ENCODE data around the gene COL23A1. TPM values are rescaled to one million over a fixed set of nuclear protein-coding genes. Genes with fewer than 3 reads are reported as not detected.

COL23A1 gene
- total and polyA plus RNA-seq, 2 donors = 0.87 to 0.90 TPM

DNA sequence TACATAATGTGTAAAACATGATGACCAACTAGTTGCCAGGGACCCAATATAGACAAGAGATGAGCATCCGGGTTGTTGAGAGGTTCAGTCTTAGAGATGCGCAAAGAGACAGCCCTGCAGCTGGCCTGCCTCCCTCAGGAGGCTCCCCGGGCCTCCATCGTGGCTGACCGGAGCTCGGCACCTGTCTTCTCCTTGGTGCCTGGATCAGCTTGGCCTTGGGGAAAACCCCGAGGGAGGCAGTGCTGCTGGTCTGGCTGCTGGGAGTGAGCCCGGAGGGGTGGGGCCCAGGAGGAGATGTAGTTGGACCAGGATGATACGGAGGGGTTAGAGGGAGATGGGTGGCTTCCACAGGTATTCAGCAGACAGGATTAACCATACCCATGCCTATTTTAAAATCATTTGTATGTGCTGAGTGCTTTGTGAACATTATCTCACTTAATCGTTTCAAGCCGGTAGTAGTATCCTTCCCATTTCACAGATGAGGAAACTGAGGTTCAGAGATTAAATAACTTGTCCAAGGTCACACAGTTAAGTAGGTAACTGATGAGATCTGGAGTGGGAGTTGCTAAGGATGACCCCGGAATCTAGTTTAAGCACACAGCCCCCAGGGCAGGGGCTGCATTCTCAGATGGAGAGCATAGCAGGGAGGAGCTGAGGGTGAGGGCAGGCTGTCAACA is 173.8 kb downstream of the COL23A1 start:
- 94% methylated on average over 12 of the region's 12 CpGs for WGBS
- H3K4me3 ChIP-seq (ENCODE audit: low read depth, low read length) = no peak overlapping the region
- H3K36me3 ChIP-seq (ENCODE audit: insufficient read depth) = no peaks in the 10 kb centered on the region
- no peak for DNase-seq (ENCODE audit: extremely low spot score)
- no peak overlapping the region for H3K27ac ChIP-seq (ENCODE audit: low read depth)
- H3K4me1 ChIP-seq (ENCODE audit: insufficient read depth) = no peaks in the 10 kb centered on the region

DNA sequence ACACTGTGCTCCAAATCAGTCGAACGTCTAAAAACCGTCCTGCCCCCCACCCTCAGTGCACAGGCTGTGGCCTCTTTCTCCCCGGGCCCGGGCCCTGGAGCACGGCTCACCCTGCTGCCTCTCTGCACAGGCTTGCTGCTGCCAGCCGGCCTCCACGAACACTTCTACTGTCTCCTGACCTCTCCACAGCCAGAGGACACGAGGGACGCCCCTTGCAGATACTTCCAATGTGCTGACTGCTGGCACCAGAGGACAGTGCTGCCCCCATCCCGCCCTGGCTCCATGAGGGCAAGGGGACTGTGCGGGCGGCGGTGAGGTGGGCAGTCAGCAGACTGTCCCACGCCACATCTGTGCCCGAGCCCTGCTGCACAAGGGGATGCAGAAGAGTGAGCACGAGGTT is 174.8 kb downstream of the COL23A1 start:
- 82% methylated on average over 17 of the region's 17 CpGs for WGBS
- H3K36me3 ChIP-seq (ENCODE audit: insufficient read depth) = no peaks in the 10 kb centered on the region
- DNase-seq (ENCODE audit: extremely low spot score) = no peak
- no peak overlapping the region for H3K4me3 ChIP-seq (ENCODE audit: low read depth, low read length)
- H3K27ac ChIP-seq (ENCODE audit: low read depth) = no peak overlapping the region
- H3K4me1 ChIP-seq (ENCODE audit: insufficient read depth) = no peaks in the 10 kb centered on the region

DNA sequence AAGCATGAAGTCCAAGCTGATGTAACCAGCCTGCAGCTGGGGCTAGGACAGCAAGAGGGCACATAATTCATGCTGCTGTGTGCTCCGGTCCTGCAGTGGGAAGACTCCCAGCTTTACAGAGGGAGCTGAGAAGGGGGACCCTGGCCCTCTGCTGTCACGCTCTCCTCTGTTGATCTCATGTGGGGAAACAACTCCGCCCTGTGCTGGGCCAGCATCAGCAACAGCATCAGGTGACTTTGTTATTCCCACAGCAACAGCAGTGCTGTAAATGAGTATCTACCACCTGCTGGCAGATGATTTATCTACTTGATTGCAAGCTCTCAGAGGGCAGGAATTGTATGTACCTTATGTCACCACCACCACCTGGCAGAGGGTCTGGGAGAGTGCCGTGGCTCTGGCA is 176.2 kb downstream of the COL23A1 start:
- DNase-seq (ENCODE audit: extremely low spot score) = no peak
- Histone ChIP-seq H3K4me3 (ENCODE audit: low read depth, low read length) (no peak overlapping the region), H3K36me3 (ENCODE audit: insufficient read depth) (no peaks in the 10 kb centered on the region), H3K4me1 (ENCODE audit: insufficient read depth) (no peaks in the 10 kb centered on the region), H3K27ac (ENCODE audit: low read depth) (no peak overlapping the region)
- 63% methylated on average over 4 of the region's 4 CpGs for WGBS

GRCh38 chr5:178411083-178411482 is 179.1 kb downstream of the COL23A1 start:
- DNase-seq (ENCODE audit: extremely low spot score) = no peak
- WGBS = 75% methylated on average over 2 of the region's 2 CpGs
- no peak overlapping the region for H3K4me3 ChIP-seq (ENCODE audit: low read depth, low read length)

DNA sequence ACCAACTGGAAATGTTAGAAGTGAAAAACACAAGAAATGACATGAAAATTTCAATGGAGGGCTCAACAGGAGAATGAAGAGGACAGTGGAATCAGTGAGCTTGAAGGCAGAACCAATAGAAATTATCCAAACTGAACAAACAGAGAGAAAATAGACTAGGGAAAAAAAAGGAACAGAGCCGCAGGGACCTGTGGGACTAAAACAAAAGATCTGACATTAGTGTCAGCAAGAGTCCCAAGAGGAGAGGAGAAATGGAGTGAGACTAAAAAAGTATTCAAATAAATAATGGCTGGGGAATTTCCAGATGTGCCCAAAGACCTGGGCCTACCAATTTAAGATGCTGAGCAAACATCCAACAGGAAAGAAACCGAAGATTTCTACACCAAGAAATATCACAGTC is 182.5 kb downstream of the COL23A1 start:
- DNase-seq (ENCODE audit: extremely low spot score) = no peak
- H3K4me1 ChIP-seq (ENCODE audit: insufficient read depth) = no peaks in the 10 kb centered on the region
- no peaks in the 10 kb centered on the region for H3K36me3 ChIP-seq (ENCODE audit: insufficient read depth)
- WGBS = 94% methylated on average over 2 of the region's 2 CpGs
- H3K27ac ChIP-seq (ENCODE audit: low read depth) = no peak overlapping the region
- no peak overlapping the region for H3K4me3 ChIP-seq (ENCODE audit: low read depth, low read length)

More at GRCh38 chr5:178411083-178411482, 179.1 kb downstream of the COL23A1 start:
- Histone ChIP-seq H3K36me3 (ENCODE audit: insufficient read depth) (no peaks in the 10 kb centered on the region), H3K27ac (ENCODE audit: low read depth) (no peak overlapping the region), H3K4me1 (ENCODE audit: insufficient read depth) (no peaks in the 10 kb centered on the region)

DNA sequence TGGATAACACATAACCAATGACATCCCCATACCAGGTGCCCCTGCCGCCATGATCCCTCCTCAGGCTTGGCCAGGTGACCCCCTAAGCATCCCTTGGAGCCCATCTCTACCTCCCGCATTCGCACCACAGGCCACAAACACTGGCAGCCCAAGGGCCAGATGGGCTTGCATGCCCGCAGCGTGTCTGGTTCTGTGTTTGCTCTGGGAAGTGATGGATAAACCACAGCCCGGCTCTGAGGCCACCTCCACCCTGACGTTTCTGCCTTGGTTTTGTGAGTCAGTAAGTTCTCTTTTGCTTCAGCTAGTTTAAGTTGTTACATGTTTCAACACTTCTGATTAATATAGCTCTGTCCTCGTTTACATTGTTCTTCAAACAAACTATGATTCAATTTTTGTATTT is 185.2 kb downstream of the COL23A1 start:
- WGBS = 84% methylated on average over 8 of the region's 8 CpGs
- H3K4me1 ChIP-seq (ENCODE audit: insufficient read depth) = no peaks in the 10 kb centered on the region
- H3K27ac ChIP-seq (ENCODE audit: low read depth) = no peak overlapping the region
- no peak for DNase-seq (ENCODE audit: extremely low spot score)
- H3K36me3 ChIP-seq (ENCODE audit: insufficient read depth) = no peaks in the 10 kb centered on the region
- H3K4me3 ChIP-seq (ENCODE audit: low read depth, low read length) = no peak overlapping the region

DNA sequence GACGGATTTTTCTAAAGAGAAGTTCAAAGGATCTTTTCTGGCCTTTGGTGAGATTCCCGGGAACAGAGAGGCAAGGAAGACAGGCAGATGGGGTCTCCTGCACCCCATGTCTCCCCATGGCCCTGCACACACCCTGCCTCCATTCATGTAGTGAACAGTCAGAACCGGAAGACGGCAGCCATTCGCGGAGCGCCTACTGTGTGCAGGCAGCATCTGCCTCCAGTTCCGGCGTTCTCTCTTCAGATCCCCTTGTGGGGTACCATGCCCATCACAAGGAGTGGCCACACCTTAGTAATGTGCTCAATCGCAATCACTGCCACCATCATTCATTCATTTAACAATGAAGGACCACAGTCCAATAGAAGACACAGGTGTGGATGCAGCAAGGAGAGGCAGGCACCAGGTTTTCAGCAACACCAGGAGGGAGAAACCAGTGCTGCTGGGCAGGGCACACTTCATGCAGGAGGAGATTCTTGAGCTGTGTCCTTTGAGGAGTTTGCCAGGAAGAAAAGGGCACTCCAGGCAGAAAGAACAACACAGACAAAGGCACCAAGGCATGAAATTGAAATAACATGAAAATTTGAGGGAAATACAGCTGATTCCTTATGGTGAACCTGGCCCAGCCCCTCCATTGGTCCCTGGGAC is 186.1 kb downstream of the COL23A1 start:
- no peak for DNase-seq (ENCODE audit: extremely low spot score)

DNA sequence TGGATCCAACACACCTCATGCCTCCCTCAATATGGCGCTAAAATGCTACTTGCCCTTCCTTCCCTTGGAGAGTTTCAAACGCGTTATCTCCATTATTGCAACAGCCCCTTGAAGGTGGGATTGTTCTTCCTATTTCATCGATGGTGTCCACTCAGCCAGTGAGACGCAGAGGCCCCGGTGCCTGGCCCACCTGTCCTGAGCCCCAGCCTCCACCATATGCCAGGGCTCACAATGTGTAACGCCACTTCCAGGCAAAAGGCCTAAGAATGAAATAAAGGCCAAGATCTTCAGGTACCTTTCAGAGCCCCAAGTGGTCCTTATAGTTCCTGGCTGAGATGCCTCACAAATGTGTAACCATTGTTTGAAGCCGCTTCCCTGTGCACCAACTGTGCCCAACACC is 186.8 kb downstream of the COL23A1 start:
- no peak overlapping the region for H3K27ac ChIP-seq (ENCODE audit: low read depth)
- no peak overlapping the region for H3K4me3 ChIP-seq (ENCODE audit: low read depth, low read length)
- H3K36me3 ChIP-seq (ENCODE audit: insufficient read depth) = no peaks in the 10 kb centered on the region
- 96% methylated on average over 8 of the region's 8 CpGs for WGBS
- H3K4me1 ChIP-seq (ENCODE audit: insufficient read depth) = no peaks in the 10 kb centered on the region
- DNase-seq (ENCODE audit: extremely low spot score) = no peak

More for the DNA sequence above, 186.1 kb downstream of the COL23A1 start:
- Histone ChIP-seq H3K36me3 (ENCODE audit: insufficient read depth) (no peaks in the 10 kb centered on the region), H3K4me3 (ENCODE audit: low read depth, low read length) (no peak overlapping the region), H3K27ac (ENCODE audit: low read depth) (no peak overlapping the region), H3K4me1 (ENCODE audit: insufficient read depth) (no peaks in the 10 kb centered on the region)
- WGBS = 97% methylated on average over 10 of the region's 10 CpGs

DNA sequence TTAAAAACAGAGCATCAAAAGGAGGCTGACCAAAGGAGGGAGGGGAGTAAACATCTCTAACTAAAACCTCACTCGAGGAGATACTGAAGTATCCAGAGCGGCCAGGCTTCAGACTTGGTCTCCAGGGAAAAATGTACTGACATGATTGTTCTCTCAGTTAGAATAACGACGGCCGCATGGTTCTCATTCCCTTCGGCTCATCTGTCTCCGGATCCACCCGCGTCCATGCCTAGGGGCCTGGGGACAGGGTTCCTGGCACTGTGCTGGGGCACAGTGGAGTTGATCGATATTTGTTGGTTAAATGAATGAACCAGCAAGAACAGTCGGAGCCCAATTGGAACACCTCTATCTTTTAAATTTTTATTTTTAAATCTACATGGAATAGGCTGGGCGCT is 190.5 kb downstream of the COL23A1 start:
- Histone ChIP-seq H3K27ac (ENCODE audit: low read depth) (no peak overlapping the region), H3K4me1 (ENCODE audit: insufficient read depth) (no peaks in the 10 kb centered on the region), H3K4me3 (ENCODE audit: low read depth, low read length) (no peak overlapping the region), H3K36me3 (ENCODE audit: insufficient read depth) (no peaks in the 10 kb centered on the region)
- 78% methylated on average over 12 of the region's 12 CpGs for WGBS
- DNase-seq (ENCODE audit: extremely low spot score) = no peak

DNA sequence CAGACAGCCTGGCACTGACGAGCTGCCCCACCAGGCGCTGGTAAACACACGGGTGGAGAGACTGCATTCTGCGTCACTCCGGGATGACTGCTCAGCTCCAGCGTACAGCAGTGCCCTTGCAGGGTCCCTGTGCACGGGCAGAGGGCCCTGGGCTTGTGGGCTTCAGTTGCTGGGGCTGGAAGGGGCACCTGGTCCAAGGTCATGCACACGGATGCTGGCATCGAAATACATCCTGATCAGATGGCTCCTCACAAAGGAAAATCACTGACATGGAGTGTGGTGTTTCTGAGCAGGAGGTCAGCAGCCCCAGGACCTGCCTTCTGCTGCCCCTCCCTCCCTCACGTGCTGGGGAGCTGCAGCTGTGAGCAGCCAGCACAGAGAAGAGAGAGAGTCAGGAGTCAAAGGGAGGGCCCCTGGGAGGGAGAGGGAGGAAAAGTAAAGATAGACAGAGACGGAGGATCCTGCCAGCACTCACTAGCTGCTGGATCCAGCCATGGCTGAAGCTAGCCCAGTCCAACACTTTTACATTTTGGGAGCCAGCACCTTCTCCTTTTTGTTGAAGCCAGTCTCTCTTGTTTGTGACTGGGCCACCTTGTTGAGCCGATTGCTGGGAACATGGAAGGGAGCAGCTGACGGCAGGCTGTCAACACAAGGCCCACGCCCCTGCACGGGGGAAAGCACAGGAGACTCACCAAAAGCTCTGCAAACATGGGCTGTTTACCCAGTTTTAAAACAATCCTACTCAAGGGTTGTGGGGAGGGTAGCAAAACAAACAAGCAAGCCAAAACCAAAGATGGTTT is 191.1 kb downstream of the COL23A1 start:
- no peak for DNase-seq (ENCODE audit: extremely low spot score)
- Histone ChIP-seq H3K27ac (ENCODE audit: low read depth) (no peak overlapping the region), H3K4me3 (ENCODE audit: low read depth, low read length) (no peak overlapping the region), H3K36me3 (ENCODE audit: insufficient read depth) (no peaks in the 10 kb centered on the region), H3K4me1 (ENCODE audit: insufficient read depth) (no peaks in the 10 kb centered on the region)
- WGBS = 61% methylated on average over 15 of the region's 15 CpGs

GRCh38 chr5:178396796-178397720 is 193.1 kb downstream of the COL23A1 start:
- DNase-seq (ENCODE audit: extremely low spot score) = no peak
- Histone ChIP-seq H3K4me1 (ENCODE audit: insufficient read depth) (no peaks in the 10 kb centered on the region), H3K36me3 (ENCODE audit: insufficient read depth) (no peaks in the 10 kb centered on the region), H3K27ac (ENCODE audit: low read depth) (no peak overlapping the region), H3K4me3 (ENCODE audit: low read depth, low read length) (no peak overlapping the region)
- WGBS = 29% methylated on average over 33 of the region's 33 CpGs

- H3K4me3 ChIP-seq (ENCODE audit: low read depth, low read length) = no peak overlapping the region
- no peak for DNase-seq (ENCODE audit: extremely low spot score)
- H3K4me1 ChIP-seq (ENCODE audit: insufficient read depth) = no peaks in the 10 kb centered on the region
- no peaks in the 10 kb centered on the region for H3K36me3 ChIP-seq (ENCODE audit: insufficient read depth)
- WGBS = 92% methylated on average over 3 of the region's 3 CpGs
- no peak overlapping the region for H3K27ac ChIP-seq (ENCODE audit: low read depth)
These were observed 196.1 kb downstream of the COL23A1 start for GRCh38 chr5:178394074-178394473.

DNA sequence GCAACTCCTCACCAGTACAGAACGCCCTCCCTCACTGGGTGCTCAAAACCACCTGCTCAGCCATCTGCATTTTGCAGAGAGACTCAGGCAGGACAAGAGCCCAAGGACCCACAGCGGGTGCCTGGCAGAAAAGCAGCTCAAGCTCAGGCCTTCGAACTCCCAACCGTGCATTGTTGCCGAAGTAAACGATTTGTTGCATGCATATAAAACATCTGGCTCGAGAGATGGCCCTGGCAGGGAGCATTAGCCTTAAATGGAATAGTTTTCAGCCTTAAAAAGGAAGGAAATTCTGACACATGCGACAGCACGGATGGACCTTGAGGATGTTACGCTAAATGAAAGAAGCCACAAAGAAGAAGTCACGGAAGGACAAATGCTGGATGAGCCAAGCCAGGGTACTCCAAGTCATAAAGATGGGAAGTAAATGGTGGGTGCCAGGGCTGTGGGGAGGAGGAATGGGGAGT is 197.2 kb downstream of the COL23A1 start:
- WGBS = 79% methylated on average over 11 of the region's 11 CpGs
- Histone ChIP-seq H3K36me3 (ENCODE audit: insufficient read depth) (no peaks in the 10 kb centered on the region), H3K4me3 (ENCODE audit: low read depth, low read length) (no peak overlapping the region), H3K4me1 (ENCODE audit: insufficient read depth) (no peaks in the 10 kb centered on the region), H3K27ac (ENCODE audit: low read depth) (no peak overlapping the region)
- DNase-seq (ENCODE audit: extremely low spot score) = no peak
